HEK293 (cell line): Measurements from ENCODE around the gene CDK1.

Experiments used
- CTCF ChIP-seq: fragments of 450-650 bp; formaldehyde crosslinking; IDR thresholded peaks from 2 replicates; pipeline ENCODE4 v1.5.1; 2016; ENCODE audit warnings: missing biosample characterization, missing genetic modification characterization
- MZF1 ChIP-seq: fragments of 450-650 bp; formaldehyde crosslinking; IDR thresholded peaks from 2 replicates; pipeline ENCODE4 v1.5.1; 2017; ENCODE audit warnings: missing biosample characterization, missing genetic modification characterization, borderline replicate concordance
- ZBTB7A ChIP-seq: fragments of 450-650 bp; formaldehyde crosslinking; IDR thresholded peaks from 2 replicates; pipeline ENCODE4 v1.5.1; 2016; ENCODE audit warnings: low read depth, missing biosample characterization, missing genetic modification characterization
- ZNF335 ChIP-seq: fragments of 450-650 bp; formaldehyde crosslinking; conservative IDR thresholded peaks from 2 replicates; pipeline ENCODE4 v1.5.1; 2016; ENCODE audit warnings: missing biosample characterization, missing genetic modification characterization

- TF ChIP-seq CTCF (tag by site-specific recombination) (no peak), ZNF335 (tag by site-specific recombination) (no peak), ZBTB7A (tag by site-specific recombination) (no peak), MZF1 (tag by site-specific recombination) (no peak)
Measured at GRCh38 chr10:60809157-60809556, 30.9 kb downstream of the CDK1 start.
